HEK293 (cell line): Measurements from ENCODE around the gene TNFRSF1A.

ENCODE experiments used
- CTCF ChIA-PET: fragments of 350-600 bp; formaldehyde crosslinking; extraction: SDS; loops from one replicate; lab custom pipeline; 2021; ENCODE audit warnings: antibody characterized with exemption; lab: Yijun Ruan, JAX
- POLR2A ChIA-PET: fragments of 300-600 bp; formaldehyde crosslinking; extraction: SDS; loops from one replicate; lab custom pipeline; 2020; ENCODE audit warnings: antibody characterized with exemption, inconsistent platforms; lab: Yijun Ruan, JAX
- H3K27ac ChIP-seq: fragments of 200-500 bp; sonication (Bioruptor generic); 2 replicates; pipeline ENCODE4 v1.5.1; 2014; ENCODE audit warnings: low read depth, low read length, control low read depth, inconsistent platforms; ENCODE audit errors: extremely low read depth
- H3K36me3 ChIP-seq, 2 experiments: fragments of 200-500 bp in 1 of 2; sonication (Bioruptor generic) in 1 of 2; 1 replicate in 1 of 2; 2 replicates in 1 of 2; pipeline ENCODE4 v1.5.1; 2014 to 2017; ENCODE audit warnings: inconsistent platforms in 2 of 2, low read length in 2 of 2; ENCODE audit not compliant: control insufficient read depth in 2 of 2, insufficient read depth in 1 of 2
- H3K4me1 ChIP-seq: fragments of 200-500 bp; sonication (Bioruptor generic); 2 replicates; pipeline ENCODE4 v1.5.1; 2014; ENCODE audit warnings: mild to moderate bottlenecking, low read length, inconsistent platforms; ENCODE audit not compliant: control insufficient read depth, insufficient read depth
- H3K4me3 ChIP-seq: 2 replicates; pipeline ENCODE4 v1.5.1; 2011; ENCODE audit warnings: low read depth, mild to moderate bottlenecking, control low read depth, low read length, moderate library complexity
- H3K9me3 ChIP-seq: fragments of 200-500 bp; sonication (Bioruptor generic); 2 replicates; pipeline ENCODE4 v1.5.1; 2014; ENCODE audit warnings: low read depth, low read length, inconsistent platforms; ENCODE audit not compliant: control insufficient read depth, insufficient read depth
- KLF7 ChIP-seq: fragments of 450-650 bp; formaldehyde crosslinking; IDR thresholded peaks from 2 replicates; pipeline ENCODE4 v1.5.1; 2016; ENCODE audit warnings: missing biosample characterization, missing genetic modification characterization, borderline replicate concordance
- SP2 ChIP-seq: fragments of 450-650 bp; formaldehyde crosslinking; IDR thresholded peaks from 2 replicates; pipeline ENCODE4 v1.5.1; 2016; ENCODE audit warnings: missing biosample characterization, missing genetic modification characterization
- ZBTB21 ChIP-seq: fragments of 450-650 bp; formaldehyde crosslinking; IDR thresholded peaks from 2 replicates; pipeline ENCODE4 v1.5.1; 2017; ENCODE audit warnings: missing biosample characterization, missing genetic modification characterization
- ZFP3 ChIP-seq: fragments of 450-650 bp; formaldehyde crosslinking; IDR thresholded peaks from 2 replicates; pipeline ENCODE4 v1.5.1; 2016; ENCODE audit warnings: low read depth, missing biosample characterization, missing genetic modification characterization
- ZNF202 ChIP-seq: fragments of 450-650 bp; formaldehyde crosslinking; IDR thresholded peaks from 2 replicates; pipeline ENCODE4 v1.5.1; 2016; ENCODE audit warnings: missing biosample characterization, missing genetic modification characterization, borderline replicate concordance
- ZNF324 ChIP-seq: fragments of 450-650 bp; formaldehyde crosslinking; IDR thresholded peaks from 2 replicates; pipeline ENCODE4 v1.5.1; 2016; ENCODE audit warnings: missing biosample characterization, missing genetic modification characterization
- ZNF335 ChIP-seq: fragments of 450-650 bp; formaldehyde crosslinking; conservative IDR thresholded peaks from 2 replicates; pipeline ENCODE4 v1.5.1; 2016; ENCODE audit warnings: missing biosample characterization, missing genetic modification characterization
- ZNF76 ChIP-seq: fragments of 450-650 bp; formaldehyde crosslinking; IDR thresholded peaks from 2 replicates; pipeline ENCODE4; 2016; ENCODE audit warnings: low read depth, missing biosample characterization, missing genetic modification characterization, borderline replicate concordance
- ZNF837 ChIP-seq: fragments of 450-650 bp; formaldehyde crosslinking; IDR thresholded peaks from 2 replicates; pipeline ENCODE4 v1.5.1; 2016; ENCODE audit warnings: missing biosample characterization, missing genetic modification characterization
- TF ChIP-seq, protein P1 (sequence below): fragments of 450-650 bp; formaldehyde crosslinking; IDR thresholded peaks from 2 replicates; pipeline ENCODE4 v1.5.1; 2016; ENCODE audit warnings: missing biosample characterization, missing genetic modification characterization
- TF ChIP-seq, protein P2 (sequence below): fragments of 450-650 bp; formaldehyde crosslinking; IDR thresholded peaks from 2 replicates; pipeline ENCODE4 v1.5.1; 2016; ENCODE audit warnings: missing biosample characterization, missing genetic modification characterization

TNFRSF1A gene

DNA sequence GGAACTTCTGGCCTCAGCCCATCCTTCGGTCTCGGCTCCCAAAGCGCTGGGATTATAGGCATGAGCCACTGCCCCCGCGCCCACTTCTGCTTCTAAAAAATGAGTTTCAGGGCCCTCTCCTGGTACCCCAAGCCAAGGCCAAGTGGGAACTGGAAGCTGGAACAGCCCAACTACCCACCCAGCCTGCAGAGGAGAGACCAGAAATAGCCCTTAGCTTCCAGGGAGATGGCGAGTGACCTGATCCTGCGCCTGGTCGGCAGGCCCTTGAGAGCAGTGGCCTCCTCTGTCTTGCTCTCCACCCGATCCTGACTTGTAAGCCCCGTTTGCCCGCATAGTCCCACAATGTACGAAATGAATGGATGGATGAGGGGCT is 62.6 kb downstream of the TNFRSF1A start:
- TF ChIP-seq, protein P1, sequence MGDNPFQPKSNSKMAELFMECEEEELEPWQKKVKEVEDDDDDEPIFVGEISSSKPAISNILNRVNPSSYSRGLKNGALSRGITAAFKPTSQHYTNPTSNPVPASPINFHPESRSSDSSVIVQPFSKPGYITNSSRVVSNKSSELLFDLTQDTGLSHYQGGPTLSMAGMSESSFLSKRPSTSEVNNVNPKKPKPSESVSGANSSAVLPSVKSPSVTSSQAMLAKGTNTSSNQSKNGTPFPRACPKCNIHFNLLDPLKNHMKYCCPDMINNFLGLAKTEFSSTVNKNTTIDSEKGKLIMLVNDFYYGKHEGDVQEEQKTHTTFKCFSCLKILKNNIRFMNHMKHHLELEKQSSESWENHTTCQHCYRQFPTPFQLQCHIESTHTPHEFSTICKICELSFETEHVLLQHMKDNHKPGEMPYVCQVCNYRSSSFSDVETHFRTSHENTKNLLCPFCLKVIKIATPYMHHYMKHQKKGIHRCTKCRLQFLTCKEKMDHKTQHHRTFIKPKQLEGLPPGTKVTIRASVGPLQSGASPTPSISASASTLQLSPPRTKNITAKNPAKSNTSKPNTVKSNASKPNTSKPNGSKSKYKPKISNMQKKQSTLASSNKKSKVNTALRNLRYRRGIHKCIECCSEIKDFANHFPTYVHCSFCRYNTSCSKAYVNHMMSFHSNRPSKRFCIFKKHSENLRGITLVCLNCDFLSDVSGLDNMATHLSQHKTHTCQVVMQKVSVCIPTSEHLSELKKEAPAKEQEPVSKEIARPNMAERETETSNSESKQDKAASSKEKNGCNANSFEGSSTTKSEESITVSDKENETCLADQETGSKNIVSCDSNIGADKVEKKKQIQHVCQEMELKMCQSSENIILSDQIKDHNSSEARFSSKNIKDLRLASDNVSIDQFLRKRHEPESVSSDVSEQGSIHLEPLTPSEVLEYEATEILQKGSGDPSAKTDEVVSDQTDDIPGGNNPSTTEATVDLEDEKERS (tag by site-specific recombination), result no peak
- TF ChIP-seq SP2 (tag by site-specific recombination), result no peak
- TF ChIP-seq ZNF324 (tag by site-specific recombination), result no peak
- TF ChIP-seq ZNF202 (tag by site-specific recombination), result no peak
- no peak for TF ChIP-seq ZFP3
- TF ChIP-seq, protein P2, sequence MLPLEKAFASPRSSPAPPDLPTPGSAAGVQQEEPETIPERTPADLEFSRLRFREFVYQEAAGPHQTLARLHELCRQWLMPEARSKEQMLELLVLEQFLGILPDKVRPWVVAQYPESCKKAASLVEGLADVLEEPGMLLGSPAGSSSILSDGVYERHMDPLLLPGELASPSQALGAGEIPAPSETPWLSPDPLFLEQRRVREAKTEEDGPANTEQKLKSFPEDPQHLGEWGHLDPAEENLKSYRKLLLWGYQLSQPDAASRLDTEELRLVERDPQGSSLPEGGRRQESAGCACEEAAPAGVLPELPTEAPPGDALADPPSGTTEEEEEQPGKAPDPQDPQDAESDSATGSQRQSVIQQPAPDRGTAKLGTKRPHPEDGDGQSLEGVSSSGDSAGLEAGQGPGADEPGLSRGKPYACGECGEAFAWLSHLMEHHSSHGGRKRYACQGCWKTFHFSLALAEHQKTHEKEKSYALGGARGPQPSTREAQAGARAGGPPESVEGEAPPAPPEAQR, result no peak
- no peak for TF ChIP-seq ZNF335 (tag by site-specific recombination)
- no peak for TF ChIP-seq KLF7 (tag by site-specific recombination)
- no peak for TF ChIP-seq ZBTB21
- TF ChIP-seq ZNF837 (tag by site-specific recombination), result no peak
- TF ChIP-seq ZNF76 (tag by site-specific recombination), result no peak
- H3K36me3 ChIP-seq, result no peaks in the 10 kb centered on the region
- CTCF ChIA-PET, result interaction anchor here (0.5 to 8.8 kb wide), 30 partner anchors 8 to 356 kb away, joined by 3 to 143 read pairs (median 4); partner anchors contain the start of gene CD9
- no peak overlapping the region for H3K4me3 ChIP-seq
- peaks cover 7% of the 10 kb centered on the region; the same call in 1 of the 2 replicates for H3K4me1 ChIP-seq
- no peak overlapping the region for H3K27ac ChIP-seq
- H3K9me3 ChIP-seq, result no peaks in the 10 kb centered on the region
- POLR2A ChIA-PET, result interaction anchor here (1.3 to 2.0 kb wide), 3 partner anchors 78 to 85 kb away, joined by 4 to 8 read pairs (median 6); no protein-coding TSS in a partner anchor
